ENCODE data around the gene BNC2.
A peak's percentile ranks its signal among the peaks of the same experiment; 100 is the strongest.

- TF ChIP-seq CTCF (conservative IDR thresholded peaks at IDR 0.05; ENCODE audit: low read length) (0 out of 2 replicates have a peak, but pooled peaks have one; percentile 15), EZH2phosphoT487 (IDR thresholded peaks at IDR 0.05; ENCODE audit: borderline replicate concordance) (no peak)
Measured at GRCh38 chr9:16436545-16436944, 433.9 kb downstream of the BNC2 start.

All from Loucy (cell line).